NCI-H748 (cell line): Measurements from ENCODE around the gene KLHL18.
"Not testable (repeated sequence)": the region's sequence is repeated elsewhere in the genome, so short reads cannot be mapped to it uniquely, and the experiment has no call there.

Experiments used
- DNase-seq: peaks from one replicate; lab custom pipeline; 2025; ENCODE audit not compliant: unreplicated experiment; lab: John Stamatoyannopoulos, UW

KLHL18 gene

GRCh38 chr3:47282424-47283192 lies at the start of gene KLHL18, which contains the start of gene KIF9:
Gene KLHL18 (plus strand): TSS chr3:47282944. CDS start chr3:47282966, 22 bp downstream.
Gene KIF9 (minus strand): TSS chr3:47282799. CDS start chr3:47277374, 5,425 bp downstream.
- peak; percentile 92 for DNase-seq

DNA sequence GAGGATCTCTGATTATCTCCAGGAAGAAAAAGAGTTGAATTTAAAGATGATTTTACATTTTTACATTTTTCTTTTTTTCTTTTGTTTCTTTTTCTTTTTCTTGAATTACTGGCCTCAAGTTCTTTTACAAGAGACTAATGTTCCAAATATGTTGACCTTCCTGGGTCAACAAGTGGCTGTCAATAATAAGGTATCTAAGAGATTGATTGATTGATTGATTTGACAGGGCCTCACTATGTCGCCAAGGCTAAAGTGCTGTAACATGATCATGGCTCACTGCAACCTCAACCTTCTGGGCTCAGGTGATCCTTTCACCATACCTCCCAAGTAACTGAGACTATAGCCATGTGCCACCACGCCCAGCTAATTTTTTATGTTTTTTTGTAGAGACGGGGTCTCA lies 44.7 kb upstream of the KLHL18 start:
- no peak for DNase-seq

- DNase-seq: no peak
These were observed 42.8 kb upstream of the KLHL18 start for GRCh38 chr3:47239929-47240328.

GRCh38 chr3:47243419-47244147 lies 39.2 kb upstream of the KLHL18 start:
- no peak for DNase-seq

GRCh38 chr3:47244531-47245100 lies 38.1 kb upstream of the KLHL18 start:
- no peak for DNase-seq

- DNase-seq: no peak
These were observed 37.5 kb upstream of the KLHL18 start for GRCh38 chr3:47245271-47245670.

DNA sequence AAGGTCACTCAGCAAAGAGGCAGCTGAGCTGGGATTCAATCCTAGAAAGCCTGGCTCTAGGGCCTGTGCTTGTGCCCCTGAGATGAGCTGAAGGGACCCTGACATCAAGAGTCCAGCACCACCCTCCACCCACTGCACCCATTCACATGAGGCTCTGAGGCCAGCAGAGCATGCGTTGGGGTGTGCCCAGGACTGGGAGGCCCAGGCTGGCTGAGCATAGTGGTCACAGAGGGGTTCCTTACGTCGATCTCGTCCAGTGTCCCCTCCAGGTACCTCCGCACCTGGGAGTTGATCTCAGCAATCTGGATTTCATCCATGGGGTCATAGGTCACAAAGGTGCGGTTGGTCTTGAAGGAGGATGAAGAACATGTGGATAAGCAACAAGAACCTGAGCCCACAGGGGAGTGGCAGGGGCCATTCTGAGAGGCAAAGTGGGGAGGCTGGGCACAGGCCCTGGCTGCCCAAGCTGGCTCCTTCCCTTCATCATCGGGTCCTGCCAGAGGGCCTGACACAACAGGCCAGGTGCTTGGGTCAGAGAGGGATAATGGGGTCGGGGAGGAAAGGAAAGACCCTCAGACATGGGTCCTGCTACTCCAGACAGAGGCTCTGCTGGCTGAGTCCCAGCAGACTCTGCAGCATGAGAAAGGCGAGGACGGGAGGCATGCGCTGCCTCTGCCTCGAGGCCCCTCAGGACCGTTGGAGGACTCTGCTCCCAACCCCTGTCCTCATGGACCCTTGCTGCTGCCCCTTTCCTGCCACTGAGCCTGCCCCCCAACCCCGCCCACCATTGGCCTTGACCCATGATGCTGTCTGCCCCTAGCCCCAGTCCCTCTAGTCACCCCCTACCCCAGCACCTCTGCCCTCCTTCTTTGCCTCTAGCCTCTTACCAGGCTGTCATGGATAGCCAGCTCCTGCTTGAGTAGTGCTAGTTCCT lies 35.3 kb upstream of the KLHL18 start:
- DNase-seq: no peak

DNA sequence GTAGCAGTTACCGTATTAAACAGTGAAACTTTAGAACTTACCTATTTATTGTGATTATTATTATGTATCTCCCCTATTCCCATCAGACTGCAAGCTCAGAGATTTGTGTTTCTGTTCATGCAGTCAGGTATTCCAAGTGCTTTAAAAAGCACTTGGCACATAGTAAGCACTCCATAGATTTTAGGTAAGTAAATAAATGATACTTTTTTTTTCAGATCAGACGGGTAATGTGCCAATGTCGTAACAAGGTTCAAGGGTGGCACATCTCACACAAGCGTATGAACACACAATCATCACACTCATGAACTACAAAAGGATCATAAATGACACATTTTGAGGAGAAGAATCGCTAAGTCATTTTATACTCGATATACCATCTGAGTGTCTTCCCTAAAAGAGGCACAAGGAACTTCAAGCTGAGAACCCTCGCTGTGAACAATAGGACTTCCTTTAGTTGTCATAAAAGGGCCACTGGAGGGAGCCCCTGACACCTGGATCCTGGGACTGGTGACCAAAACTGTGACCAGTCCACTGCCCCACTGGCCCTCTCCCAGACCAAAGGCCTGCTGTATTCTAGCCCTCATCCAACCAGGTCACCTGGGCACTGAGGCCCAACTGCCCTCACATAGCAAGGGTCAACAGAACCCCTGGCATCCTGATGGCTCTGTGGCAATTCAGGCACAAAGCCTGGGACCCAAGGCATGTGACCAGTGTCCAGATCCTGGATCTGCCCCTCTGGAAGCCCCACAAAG lies 32.3 kb upstream of the KLHL18 start:
- DNase-seq: no peak

GRCh38 chr3:47251085-47251484 lies 31.7 kb upstream of the KLHL18 start:
- DNase-seq: not testable (repeated sequence)

DNA sequence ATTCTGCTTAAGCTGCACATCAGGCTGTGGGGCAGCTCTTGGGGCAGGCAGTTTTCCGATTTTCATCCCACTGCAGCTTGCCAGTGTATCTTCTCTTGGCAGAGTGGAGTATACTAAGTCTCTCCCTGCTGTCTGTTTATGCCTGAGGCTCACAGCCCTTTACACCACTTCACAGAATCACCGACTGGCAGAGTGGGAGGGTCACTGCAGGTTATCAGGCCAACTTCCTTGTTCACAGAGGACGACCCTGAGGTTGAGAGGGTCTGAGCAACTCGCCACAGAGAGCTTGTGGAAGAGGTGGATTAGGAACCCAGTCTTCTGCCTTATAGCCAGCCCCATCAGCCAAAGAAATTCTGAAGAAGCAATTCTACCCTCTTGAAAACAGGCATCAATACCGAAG lies 31.1 kb upstream of the KLHL18 start:
- no peak for DNase-seq

DNA sequence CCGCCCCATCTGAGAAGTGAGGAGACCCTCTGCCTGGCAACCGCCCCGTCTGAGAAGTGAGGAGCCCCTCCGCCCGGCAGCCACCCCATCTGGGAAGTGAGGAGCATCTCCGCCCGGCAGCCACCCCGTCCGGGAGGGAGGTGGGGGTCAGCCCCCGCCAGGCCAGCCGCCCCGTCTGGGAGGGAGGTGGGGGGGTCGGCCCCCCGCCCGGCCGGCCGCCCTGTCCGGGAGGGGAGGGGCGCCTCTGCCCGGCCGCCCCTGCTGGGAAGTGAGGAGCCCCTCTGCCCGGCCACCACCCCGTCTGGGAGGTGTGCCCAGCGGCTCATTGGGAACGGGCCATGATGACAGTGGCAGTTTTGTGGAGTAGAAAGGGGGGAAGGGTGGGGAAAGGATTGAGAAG lies 26.4 kb upstream of the KLHL18 start:
- DNase-seq: not testable (repeated sequence)

- DNase-seq: no peak
These were observed 23.6 kb upstream of the KLHL18 start for GRCh38 chr3:47259114-47259513.

DNA sequence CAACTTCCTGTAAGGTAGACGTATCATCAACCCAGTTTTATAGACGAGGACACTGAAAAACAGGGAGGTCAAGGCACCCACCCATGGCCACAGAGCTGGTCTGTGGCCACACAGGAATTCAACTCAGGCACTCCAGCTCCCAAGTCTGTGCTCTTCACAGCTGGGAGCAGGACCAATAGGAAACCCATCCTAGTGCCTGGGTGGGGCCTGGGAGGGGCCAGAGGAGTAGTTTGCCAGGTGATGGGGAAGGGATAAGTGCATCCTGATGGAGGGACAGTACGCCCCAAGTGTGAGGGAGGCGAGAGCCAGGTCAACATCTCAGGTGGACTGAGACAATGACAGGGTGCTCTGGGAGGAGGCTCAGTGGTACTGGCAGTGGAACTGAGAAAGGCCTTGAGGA lies 22.1 kb upstream of the KLHL18 start:
- no peak for DNase-seq

DNA sequence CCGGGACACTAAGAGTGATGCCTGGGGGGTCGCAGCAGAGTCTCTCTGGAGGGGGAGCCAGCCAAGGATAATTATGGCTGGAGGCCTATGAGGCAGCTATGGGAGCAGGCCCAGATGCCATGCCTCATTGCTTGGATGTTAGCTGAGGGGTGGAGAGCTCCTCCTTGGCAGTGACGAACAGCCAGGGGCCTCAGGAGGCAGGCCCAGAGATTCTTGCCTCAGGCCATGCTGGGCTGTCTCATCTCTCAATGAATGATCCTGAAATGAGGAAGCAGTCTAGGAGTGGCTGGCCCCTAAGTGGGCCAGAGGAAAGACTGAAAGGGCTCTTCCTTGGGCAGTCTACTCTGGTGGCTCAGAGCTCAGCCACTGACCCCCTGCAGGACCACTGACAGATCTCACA lies 21.4 kb upstream of the KLHL18 start:
- no peak for DNase-seq

DNA sequence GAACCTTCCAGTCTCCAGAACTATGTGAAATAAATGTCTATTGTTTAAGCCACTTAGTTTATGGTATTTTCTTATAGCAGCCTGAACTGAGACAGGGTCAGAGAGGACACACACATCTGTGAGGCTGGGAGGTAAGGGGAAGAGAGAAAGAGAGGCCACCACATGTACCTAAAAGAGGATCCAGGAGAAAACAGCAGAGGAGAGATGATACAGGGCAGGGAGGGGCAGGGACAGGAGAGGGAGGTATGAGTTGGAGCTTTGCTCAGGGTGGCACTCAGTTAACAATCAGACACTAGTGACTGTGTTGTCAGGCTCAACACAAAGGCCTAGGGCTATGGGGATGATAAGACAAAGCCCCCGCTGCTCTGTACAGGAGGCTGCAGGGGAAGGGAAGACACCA lies 17.7 kb upstream of the KLHL18 start:
- DNase-seq: no peak

DNA sequence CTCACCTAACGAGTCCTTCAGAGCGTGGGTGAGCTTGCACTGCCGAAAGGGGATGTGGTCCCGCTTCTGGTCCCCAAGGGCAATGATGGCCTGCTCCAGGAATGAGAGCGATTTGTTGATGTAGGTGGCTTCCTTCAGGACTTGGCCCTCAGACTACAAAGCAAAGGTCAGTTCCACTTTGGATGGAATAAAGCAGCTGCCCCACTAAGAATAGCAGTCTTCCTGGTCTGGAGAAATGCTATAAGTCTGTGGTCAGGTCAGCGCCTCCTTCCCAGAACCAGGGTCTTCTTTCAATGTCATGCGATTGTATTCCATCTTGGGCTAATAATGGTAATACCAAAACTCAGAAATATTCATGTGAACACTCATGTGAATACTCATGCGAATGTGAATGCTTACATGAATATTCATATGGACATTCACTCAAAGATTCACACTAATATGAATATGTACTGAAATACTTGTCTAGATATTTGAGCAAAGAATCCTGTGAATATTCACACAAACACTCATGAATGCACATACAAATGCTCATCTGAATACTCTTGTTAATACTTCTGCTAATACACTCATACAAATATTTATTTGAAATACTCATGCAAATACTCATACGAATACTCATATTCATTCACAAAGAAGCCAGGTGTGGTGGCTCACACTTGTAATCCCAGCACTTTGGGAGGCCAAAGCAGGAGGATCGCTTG lies 16.9 kb upstream of the KLHL18 start:
- DNase-seq: no peak

DNA sequence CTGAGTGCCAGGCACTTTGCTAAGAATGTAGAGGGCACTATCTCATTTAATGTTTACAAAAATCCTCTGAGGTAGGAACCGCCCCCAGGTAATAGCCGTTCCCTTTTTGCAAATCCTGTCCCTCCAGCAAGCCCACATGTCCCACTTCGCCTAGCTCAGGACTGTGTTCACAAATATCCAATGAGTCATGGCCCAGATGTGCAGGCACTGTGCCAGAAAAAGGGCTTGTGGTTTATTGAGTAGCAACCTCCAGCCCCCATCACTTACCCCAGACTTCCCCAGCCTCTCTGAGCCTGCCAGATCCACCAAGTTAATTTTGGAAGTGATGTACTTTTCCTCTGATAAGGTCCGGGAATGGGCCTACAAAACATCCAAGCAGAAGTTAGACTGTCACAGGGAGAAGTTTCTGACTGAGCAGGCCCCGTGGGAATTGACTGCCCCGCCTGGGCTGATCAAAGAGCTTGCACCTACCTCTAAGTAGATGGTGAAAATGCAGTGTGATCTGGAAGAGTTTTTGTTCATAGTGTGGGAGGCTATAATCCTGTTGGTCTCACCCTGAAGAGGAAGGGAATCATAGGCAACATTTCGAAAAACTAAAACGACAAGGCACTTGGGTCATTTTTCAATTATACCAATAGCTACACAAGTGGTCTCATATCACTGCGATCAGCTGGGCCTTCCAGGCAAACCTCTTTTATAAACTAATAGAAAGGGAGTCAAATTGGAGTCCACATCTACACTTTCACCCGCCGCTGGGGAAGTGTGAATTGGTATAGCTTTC lies 15.8 kb upstream of the KLHL18 start:
- DNase-seq: no peak

- DNase-seq: no peak
These were observed 15.3 kb upstream of the KLHL18 start for GRCh38 chr3:47267490-47267824.

GRCh38 chr3:47270526-47270925 lies 12.2 kb upstream of the KLHL18 start:
- no peak for DNase-seq
